ENCODE measurements around the gene PCDHB4. TPM values are rescaled to one million over a fixed set of nuclear protein-coding genes. Genes with fewer than 3 reads are reported as not detected.
"Not testable (repeated sequence)": the region's sequence is repeated elsewhere in the genome, so short reads cannot be mapped to it uniquely, and the experiment has no call there.

Gene PCDHB4
- polyA plus RNA-seq, 3 donors, result not detected

DNA sequence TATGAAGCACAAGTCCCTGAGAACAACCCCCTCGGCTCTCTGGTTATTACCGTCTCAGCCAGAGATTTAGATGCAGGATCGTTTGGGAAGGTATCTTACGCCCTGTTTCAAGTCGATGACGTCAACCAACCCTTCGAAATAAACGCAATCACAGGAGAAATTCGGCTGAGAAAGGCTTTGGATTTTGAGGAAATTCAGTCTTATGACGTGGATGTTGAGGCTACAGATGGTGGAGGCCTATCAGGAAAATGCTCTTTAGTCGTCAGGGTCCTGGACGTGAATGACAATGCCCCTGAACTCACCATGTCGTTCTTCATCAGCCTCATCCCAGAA, 29.3 kb downstream of the PCDHB4 start:
- Mint-ChIP-seq H3K27me3 (ENCODE audit: low read depth in 3 of 3) (peaks cover 2 to 21% (median 17%) of the 10 kb centered on the region in 3 donors), H3K4me1 (no peaks in the 10 kb centered on the region), H3K27ac (no peak overlapping the region), H3K9me3 (peaks cover 27 to 47% (median 39%) of the 10 kb centered on the region in 7 donors), H3K4me3 (no peak overlapping the region), H3K36me3 (no peaks in the 10 kb centered on the region)
- no peaks in the 10 kb centered on the region for H3K4me1 ChIP-seq (ENCODE audit: control insufficient read depth in 1 of 2, insufficient read depth in 2 of 2, low read length in 2 of 2)
- WGBS (ENCODE audit: insufficient coverage), result 42% methylated on average over 5 of the region's 13 CpGs
- intact Hi-C loops (cut with micrococcal nuclease), result no loop called here
- H2AFZ ChIP-seq (ENCODE audit: insufficient read depth, low read depth, low read length, poor library complexity, severe bottlenecking), result no peak overlapping the region
- no peak for TF ChIP-seq CTCF (IDR thresholded peaks at IDR 0.05)
- H4K20me1 ChIP-seq (ENCODE audit: insufficient read depth, low read length), result no peaks in the 10 kb centered on the region
- peaks cover 36 to 47% of the 10 kb centered on the region in 2 donors for H3K9me3 ChIP-seq (replicated peaks in 1 of 2; ENCODE audit: control insufficient read depth in 1 of 2, insufficient read depth in 1 of 2, low read length in 2 of 2)
- no peak for DNase-seq
- H3K36me3 ChIP-seq (replicated peaks in 1 of 2; ENCODE audit: control insufficient read depth in 1 of 2, insufficient read depth in 2 of 2, low read length in 2 of 2), result no peaks in the 10 kb centered on the region
- H3K27ac ChIP-seq (ENCODE audit: low read depth in 1 of 2, low read length in 2 of 2), result no peak overlapping the region
- H3K9ac ChIP-seq (ENCODE audit: insufficient read depth, low read length, poor library complexity, severe bottlenecking), result no peak overlapping the region
- H3K4me3 ChIP-seq (replicated peaks in 1 of 3; ENCODE audit: low read depth in 2 of 3, low read length in 3 of 3), result no peak overlapping the region
- H3K27me3 ChIP-seq (ENCODE audit: control insufficient read depth in 2 of 2, insufficient read depth in 2 of 2, low read length in 2 of 2), result no peaks in the 10 kb centered on the region
- H3K79me2 ChIP-seq (ENCODE audit: insufficient read depth, low read length), result no peaks in the 10 kb centered on the region
- no peak overlapping the region for H3K4me2 ChIP-seq (replicated peaks; ENCODE audit: extremely low read depth, low read length, poor library complexity, severe bottlenecking)

GRCh38 chr5:141151632-141152031, 30.0 kb downstream of the PCDHB4 start:
- H3K4me1 Mint-ChIP-seq, result not testable (repeated sequence)

DNA sequence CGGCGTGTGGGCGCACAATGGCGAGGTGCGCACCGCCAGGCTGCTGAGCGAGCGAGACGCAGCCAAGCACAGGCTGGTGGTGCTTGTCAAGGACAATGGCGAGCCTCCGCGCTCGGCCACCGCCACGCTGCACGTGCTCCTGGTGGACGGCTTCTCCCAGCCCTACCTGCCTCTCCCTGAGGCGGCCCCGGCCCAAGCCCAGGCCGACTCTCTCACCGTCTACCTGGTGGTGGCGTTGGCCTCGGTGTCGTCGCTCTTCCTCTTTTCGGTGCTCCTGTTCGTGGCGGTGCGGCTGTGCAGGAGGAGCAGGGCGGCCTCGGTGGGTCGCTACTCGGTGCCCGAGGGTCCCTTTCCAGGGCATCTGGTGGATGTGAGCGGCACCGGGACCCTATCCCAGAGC, 30.5 kb downstream of the PCDHB4 start:
- H3K4me2 ChIP-seq (replicated peaks; ENCODE audit: extremely low read depth, low read length, poor library complexity, severe bottlenecking); H3K4me1 ChIP-seq (ENCODE audit: control insufficient read depth in 1 of 2, insufficient read depth in 2 of 2, low read length in 2 of 2); H3K9ac ChIP-seq (ENCODE audit: insufficient read depth, low read length, poor library complexity, severe bottlenecking); H3K36me3 ChIP-seq (replicated peaks in 1 of 2; ENCODE audit: control insufficient read depth in 1 of 2, insufficient read depth in 2 of 2, low read length in 2 of 2); H3K27ac ChIP-seq (ENCODE audit: low read depth in 1 of 2, low read length in 2 of 2); H3K4me3 Mint-ChIP-seq; DNase-seq; H3K4me1 Mint-ChIP-seq; H3K27me3 ChIP-seq (ENCODE audit: control insufficient read depth in 2 of 2, insufficient read depth in 2 of 2, low read length in 2 of 2); H3K27ac Mint-ChIP-seq; H3K4me3 ChIP-seq (replicated peaks in 1 of 3; ENCODE audit: low read depth in 2 of 3, low read length in 3 of 3); H2AFZ ChIP-seq (ENCODE audit: insufficient read depth, low read depth, low read length, poor library complexity, severe bottlenecking); H3K79me2 ChIP-seq (ENCODE audit: insufficient read depth, low read length); H3K36me3 Mint-ChIP-seq; intact Hi-C loops (cut with micrococcal nuclease); H4K20me1 ChIP-seq (ENCODE audit: insufficient read depth, low read length): not testable (repeated sequence)
- peaks cover 36 to 59% (median 50%) of the 10 kb centered on the region in 7 donors for H3K9me3 Mint-ChIP-seq
- peaks cover 4 to 27% (median 22%) of the 10 kb centered on the region in 3 donors for H3K27me3 Mint-ChIP-seq (ENCODE audit: low read depth in 3 of 3)
- WGBS (ENCODE audit: insufficient coverage), result 32% methylated on average over 27 of the region's 36 CpGs
- peaks cover 47 to 58% of the 10 kb centered on the region in 2 donors for H3K9me3 ChIP-seq (replicated peaks in 1 of 2; ENCODE audit: control insufficient read depth in 1 of 2, insufficient read depth in 1 of 2, low read length in 2 of 2)

More at GRCh38 chr5:141151632-141152031, 30.0 kb downstream of the PCDHB4 start:
- H3K9me3 ChIP-seq (replicated peaks in 1 of 2; ENCODE audit: control insufficient read depth in 1 of 2, insufficient read depth in 1 of 2, low read length in 2 of 2), result peaks cover 43 to 54% of the 10 kb centered on the region in 2 donors
- H3K27ac ChIP-seq (ENCODE audit: low read depth in 1 of 2, low read length in 2 of 2); H3K4me1 ChIP-seq (ENCODE audit: control insufficient read depth in 1 of 2, insufficient read depth in 2 of 2, low read length in 2 of 2); H4K20me1 ChIP-seq (ENCODE audit: insufficient read depth, low read length); H2AFZ ChIP-seq (ENCODE audit: insufficient read depth, low read depth, low read length, poor library complexity, severe bottlenecking); intact Hi-C loops (cut with micrococcal nuclease); H3K27me3 ChIP-seq (ENCODE audit: control insufficient read depth in 2 of 2, insufficient read depth in 2 of 2, low read length in 2 of 2); H3K4me3 ChIP-seq (replicated peaks in 1 of 3; ENCODE audit: low read depth in 2 of 3, low read length in 3 of 3); DNase-seq; H3K36me3 Mint-ChIP-seq; H3K36me3 ChIP-seq (replicated peaks in 1 of 2; ENCODE audit: control insufficient read depth in 1 of 2, insufficient read depth in 2 of 2, low read length in 2 of 2); H3K4me2 ChIP-seq (replicated peaks; ENCODE audit: extremely low read depth, low read length, poor library complexity, severe bottlenecking); H3K27ac Mint-ChIP-seq; H3K79me2 ChIP-seq (ENCODE audit: insufficient read depth, low read length); H3K9ac ChIP-seq (ENCODE audit: insufficient read depth, low read length, poor library complexity, severe bottlenecking): not testable (repeated sequence)
- H3K4me3 Mint-ChIP-seq, result peak overlapping the region in 1 of 2 donors; percentile 8
- H3K9me3 Mint-ChIP-seq, result peaks cover 31 to 54% (median 46%) of the 10 kb centered on the region in 7 donors
- WGBS (ENCODE audit: insufficient coverage), result 33% methylated on average over 20 of the region's 41 CpGs
- peaks cover 4 to 25% (median 19%) of the 10 kb centered on the region in 3 donors for H3K27me3 Mint-ChIP-seq (ENCODE audit: low read depth in 3 of 3)
